GM18499 (cell line): ENCODE results near the gene SETSIP.
"Not testable (repeated sequence)": the region's sequence is repeated elsewhere in the genome, so short reads cannot be mapped to it uniquely, and the experiment has no call there.

Source experiments
- ATAC-seq: cut with Tn5 transposase; IDR thresholded peaks from one replicate; pipeline ENCODE4 v1.9.1; 2021; ENCODE audit warnings: moderate number of reproducible peaks; ENCODE audit not compliant: insufficient read depth, unreplicated experiment

SETSIP gene

DNA sequence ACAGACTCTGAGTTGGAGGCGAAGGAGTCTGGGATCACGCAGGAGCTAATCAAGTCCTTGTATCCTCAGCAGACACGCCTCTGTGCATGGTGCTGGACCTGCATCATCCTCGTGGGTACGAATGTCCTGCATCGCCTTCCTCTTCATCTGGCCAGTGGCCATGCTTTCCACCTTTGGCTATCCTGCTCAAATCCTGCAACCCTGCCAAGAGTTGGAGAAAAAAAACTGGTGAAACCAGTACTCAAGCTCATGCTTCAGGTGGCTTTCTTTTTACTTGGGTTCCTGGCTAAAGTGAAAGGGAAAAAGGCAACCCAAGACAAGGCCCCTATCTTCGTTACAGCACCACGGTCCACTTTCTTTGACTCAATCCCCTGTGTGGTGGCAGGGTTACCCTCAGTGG lies 8.9 kb downstream of the SETSIP start:
- no peak for ATAC-seq

DNA sequence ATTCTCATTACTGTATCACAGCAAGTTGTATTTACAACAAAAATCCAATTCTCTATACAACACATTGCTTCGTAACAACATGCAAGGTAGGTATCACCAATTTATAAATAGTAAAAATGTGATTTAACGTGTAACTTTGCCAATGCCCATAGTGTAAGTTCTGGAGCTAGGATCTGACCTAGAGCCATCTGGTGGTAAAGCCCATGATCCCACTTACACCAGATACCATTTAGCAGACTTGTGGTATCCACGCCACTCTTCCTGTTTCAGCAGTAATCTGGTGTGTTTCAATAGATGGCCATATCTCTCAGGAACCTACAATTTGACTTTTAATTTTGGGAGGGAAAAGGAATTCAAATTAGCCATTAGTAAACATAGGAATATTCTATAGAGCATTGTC lies 10.2 kb downstream of the SETSIP start:
- ATAC-seq: no peak

DNA sequence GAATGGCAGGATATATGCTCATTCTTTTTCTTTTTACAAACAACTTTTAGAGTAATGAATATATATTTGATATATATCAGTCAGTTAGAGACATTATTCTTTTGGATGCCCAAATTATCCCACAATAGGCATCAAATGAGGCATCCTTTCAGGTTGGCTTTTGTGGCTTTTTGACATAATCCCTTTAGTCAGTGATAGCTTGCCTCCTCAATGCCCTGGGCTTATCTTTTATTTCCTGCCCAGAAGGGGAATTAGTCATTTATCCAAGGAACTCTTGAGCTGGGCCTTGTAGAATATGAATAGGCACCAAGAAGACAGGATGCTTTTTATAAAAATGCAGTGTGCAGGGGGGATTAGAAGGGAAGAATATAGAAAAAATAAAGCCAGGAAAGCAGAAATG lies 23.3 kb downstream of the SETSIP start:
- ATAC-seq: no peak

DNA sequence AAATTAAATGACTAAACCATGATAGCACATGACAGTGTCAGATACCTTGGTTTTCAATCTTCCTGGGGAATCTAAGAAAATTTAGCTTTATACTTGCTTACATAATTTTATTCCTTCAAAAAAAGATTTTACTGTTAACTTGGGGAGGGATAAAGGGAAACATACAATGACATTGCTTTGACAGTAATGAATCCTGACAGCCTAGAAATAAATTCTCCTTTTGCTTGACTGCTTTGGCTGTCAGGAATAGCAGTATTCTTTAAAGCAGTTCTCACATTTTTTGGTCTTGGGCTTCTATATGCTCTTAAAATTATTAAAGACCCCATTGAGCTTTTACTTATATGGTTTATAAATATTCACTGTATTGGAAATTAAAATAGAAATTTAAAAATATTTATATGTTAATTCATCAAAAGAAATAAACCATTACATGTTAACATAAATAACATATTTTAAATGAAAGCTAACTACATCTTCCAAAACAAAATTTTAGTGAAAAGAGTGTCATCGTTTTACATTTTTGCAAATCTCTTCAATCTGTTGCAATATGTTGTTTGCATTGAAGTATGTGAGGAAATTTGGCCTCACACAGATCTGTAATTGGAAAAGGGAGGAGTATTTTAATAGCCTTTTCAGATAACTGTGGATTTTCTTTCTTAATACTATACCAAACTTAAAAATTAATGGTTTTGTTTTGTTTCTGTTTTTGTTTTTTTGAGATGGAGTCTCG lies 29.3 kb downstream of the SETSIP start:
- ATAC-seq: no peak

DNA sequence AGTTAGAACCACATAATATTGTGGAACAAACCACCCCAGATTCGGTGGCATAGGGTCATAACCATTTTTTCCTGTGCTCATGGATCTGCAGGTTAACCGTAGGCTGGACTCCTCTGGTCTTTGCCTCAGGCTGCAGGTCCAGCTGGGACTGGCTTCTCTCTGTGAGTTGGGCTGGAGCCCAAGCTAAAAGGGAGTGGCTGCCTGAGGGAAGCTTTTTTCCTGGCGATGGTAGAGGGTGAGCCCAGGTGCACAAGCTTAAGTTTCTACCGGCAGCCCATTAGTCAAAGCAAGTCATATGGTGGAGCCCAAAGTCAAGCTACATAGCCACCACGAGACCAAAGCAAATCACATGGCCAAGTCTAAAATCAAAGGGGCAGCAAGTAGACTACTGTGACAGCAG lies 31.6 kb downstream of the SETSIP start:
- ATAC-seq: no peak

DNA sequence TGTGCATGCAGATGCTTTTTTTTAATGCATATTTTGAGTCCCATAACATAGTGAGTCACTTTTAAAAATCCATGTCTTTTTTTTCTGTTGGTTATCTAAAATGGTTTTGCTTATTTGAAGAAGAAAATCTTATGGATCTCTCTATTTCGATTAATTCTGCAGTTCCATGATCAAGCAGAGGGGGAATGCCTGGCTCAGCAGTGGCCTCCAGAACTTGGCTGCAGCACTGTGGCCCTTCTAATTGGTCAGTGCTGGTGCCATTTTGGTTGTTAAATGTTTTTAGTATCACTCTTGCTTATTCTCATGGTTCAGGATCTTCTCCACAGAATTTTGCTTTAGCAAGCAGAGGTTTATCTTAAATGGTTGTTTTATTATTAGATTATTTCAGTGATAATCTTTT lies 34.2 kb downstream of the SETSIP start:
- no peak for ATAC-seq

DNA sequence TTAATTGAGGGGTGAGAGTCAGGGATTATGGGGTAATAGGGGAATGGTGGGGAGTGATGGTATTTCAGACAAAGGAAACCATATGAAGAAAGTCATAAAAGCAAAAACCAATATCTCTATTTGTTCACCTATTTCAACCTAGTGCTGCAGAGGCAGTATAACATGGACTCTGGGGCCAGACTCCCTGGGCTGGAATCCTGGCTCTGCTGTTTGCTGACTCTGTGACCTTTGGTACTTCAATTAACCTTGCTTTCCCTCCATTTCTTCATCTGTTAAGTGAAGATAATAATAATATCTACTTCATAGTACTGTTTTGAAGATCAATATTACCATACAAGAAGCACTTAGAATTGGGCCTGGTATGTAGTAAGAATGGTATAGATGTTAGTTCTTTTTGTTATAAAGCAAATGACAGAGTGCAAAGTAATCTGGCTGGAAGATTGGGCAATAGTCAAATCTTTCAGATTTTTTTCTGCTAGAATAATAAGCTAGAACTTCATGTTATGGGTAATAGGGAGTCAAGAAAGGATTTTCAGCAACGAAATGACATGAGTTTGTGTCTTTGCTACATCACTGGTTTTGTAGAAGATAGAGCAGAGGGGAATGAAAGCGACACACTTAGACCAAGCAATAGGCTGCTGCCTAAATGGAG lies 36.4 kb downstream of the SETSIP start:
- no peak for ATAC-seq

DNA sequence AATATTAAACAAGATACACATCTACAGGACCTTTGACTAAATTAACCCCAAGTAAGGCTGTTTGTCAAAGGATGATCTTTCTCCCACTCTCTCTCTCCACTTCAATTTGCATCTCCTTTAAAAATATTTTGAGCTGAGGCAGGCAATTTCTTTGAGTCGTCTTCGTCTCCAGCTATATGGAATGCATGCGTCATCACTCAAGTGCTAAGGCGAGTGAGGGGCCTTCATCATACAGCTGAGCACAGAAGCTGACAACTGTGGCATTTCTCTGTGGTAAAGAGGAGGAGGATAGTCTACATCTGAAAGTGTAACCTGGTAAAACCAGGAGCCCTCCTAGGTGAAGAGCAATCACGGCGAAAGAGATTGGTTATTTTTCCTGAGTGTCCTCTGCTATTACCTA lies 37.8 kb downstream of the SETSIP start:
- no peak for ATAC-seq

DNA sequence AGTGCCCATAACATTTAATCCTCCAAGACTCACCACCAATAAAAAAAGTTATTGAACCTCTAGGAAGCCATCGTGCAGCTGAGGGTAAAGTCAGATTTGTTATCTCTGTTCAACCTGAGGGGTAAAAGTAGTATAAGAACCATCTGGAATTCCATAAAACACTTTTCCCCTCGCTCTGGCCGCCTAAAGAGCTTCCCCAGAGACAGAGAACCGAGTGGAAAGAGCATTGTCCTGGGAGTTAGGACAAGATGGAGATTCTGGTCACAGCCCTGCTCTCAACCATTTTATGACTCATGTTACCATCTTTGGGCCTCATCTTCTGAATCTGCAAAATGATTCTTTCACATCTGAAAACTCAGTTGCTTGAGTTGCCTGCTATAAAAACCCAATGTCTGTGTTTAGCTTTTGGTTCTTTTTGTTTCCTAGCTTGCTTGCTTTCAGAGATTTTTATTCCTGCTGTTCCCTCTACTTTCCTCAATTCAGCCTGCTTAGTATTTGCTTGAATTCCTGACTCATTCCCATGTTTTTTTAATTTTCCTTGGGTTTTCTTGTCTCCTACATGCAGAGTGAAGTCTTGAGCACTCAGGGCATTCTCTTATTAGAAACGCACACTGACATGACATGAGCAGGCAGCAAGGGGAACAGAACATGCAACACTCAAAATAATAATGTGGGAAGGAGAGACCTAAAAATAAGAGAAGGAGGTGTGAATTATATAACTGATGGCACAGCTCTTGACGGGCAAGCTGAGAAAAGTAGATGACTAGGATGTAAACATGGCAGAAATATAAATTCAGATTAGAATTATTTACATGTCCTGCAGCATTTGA lies 43.7 kb downstream of the SETSIP start:
- ATAC-seq: no peak

DNA sequence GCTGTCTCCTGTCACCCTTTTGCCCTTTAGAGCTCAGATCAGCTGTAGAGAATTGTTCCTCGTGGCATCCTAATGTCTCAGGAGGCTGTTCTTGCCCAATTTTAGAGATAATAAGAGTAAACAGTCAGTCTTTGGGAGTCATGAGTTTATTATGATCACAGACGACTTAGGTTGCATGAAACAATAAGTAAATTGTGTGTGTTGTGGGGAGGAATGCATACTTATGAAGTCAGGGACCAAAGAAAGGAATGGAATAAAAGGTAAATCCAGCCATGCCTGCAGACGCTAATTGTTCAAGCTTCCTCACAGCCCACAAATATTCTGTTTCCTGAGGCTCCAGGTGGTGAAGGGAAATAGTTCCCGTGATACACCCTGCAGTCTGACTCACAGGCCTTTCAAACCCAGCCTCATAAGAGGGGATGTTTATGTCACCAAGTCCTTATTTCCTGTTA lies 44.5 kb downstream of the SETSIP start:
- ATAC-seq: no peak

DNA sequence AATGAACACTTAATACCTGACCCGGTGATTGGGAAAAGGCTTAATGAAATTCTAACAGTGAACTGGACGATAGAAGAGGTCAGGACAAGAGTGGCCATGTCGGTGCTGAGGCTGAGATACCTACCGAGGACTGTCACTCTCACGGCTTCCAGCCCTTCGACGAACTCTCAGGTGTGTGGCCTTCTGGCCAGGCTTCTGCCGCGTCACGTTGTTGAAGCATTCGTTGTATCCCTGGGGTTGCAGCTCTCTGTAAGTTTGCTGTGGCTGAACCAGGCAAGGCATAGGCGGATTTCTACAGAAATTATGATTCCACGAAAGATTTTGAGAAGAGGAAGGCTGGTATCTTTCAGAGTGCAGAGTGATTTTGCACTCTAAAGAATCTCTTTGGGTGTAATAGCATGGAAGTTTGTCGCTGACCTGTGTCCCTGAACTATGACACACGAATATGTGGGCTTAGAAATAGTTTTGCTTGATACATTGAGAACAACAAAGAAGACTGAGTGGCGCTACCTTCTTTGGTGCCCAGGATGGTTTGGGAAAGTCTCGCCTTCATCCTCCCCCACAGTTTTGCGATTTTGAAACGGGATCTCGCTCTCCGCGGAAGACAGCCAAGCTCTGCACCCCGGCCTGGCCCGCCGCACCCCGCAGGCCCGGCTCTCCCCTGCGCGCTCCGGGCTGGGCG lies 45.8 kb downstream of the SETSIP start:
- no peak for ATAC-seq

DNA sequence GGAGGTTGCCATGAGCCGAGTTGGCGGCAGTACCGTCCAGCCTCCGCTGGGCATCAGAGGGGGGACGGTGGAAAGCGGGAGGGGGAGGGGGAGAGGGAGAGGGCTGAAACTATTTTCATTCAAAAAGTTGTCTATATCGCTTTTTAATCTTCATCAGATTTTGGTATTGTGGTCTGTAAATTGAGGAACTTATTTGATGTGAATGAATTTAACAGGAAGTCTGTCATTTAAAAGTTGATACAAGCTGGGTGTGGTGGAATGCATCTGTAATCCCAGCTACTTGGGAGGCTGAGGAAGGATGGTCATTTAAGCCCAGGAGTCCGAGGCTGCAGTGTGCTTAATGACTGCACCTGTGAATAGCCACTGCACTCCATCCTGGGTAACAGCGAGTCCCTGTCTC lies 48.4 kb downstream of the SETSIP start:
- no peak for ATAC-seq

DNA sequence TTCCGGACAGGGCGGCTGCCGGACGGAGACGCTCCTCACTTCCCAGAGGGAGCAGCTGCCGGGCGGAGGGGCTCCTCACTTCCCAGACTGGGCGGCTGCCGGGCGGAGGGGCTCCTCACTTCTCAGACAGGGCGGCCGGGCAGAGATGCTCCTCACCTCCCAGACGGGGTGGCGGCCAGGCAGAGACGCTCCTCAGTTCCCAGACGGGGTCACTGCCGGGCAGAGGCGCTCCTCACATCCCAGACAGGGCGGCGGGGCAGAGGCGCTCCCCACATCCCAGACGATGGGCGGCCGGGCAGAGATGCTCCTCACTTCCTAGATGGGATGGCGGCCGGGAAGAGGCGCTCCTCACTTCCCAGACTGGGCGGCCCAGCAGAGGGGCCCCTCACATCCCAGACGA lies 49.2 kb downstream of the SETSIP start:
- not testable (repeated sequence) for ATAC-seq
